ENCODE data around the gene BNIP2.
"Not testable (repeated sequence)": the region's sequence is repeated elsewhere in the genome, so short reads cannot be mapped to it uniquely, and the experiment has no call there.

DNA sequence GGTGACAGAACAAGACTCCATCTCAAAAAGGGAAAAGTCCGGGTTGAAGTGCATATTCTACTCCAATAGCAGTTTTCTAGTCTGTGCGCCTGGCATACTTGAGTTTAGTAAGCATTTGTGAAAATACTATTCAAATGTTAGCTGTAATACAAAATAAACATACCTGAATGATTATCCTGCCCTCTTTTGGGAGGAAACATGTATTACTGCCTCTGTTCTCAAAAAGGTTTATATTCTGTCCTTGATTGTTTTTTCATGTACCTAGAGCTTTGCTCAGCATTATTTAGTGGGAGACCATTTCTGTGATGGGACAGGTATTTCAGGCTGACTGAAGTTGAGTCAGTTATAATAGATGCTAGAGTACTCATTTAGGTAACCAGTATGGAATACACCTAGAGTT is 51.6 kb downstream of the BNIP2 start:
- not testable (repeated sequence) for TF ChIP-seq POLR2A, POLR2AphosphoS5 (IDR thresholded peaks at IDR 0.05; ENCODE audit: low read depth, low read length)

Measured in GM12891 (cell line).